HUDEP-2 (cell line): ENCODE measurements around the gene F7.

Source experiments
- DNase-seq, 76 experiments: peaks; one replicate each; lab custom pipeline; 2025; ENCODE audit not compliant: unreplicated experiment in 76 of 76; lab: John Stamatoyannopoulos, UW

Gene F7

GRCh38 chr13:113116206-113116800 is 10.7 kb downstream of the F7 start:
- no peak for DNase-seq

DNA sequence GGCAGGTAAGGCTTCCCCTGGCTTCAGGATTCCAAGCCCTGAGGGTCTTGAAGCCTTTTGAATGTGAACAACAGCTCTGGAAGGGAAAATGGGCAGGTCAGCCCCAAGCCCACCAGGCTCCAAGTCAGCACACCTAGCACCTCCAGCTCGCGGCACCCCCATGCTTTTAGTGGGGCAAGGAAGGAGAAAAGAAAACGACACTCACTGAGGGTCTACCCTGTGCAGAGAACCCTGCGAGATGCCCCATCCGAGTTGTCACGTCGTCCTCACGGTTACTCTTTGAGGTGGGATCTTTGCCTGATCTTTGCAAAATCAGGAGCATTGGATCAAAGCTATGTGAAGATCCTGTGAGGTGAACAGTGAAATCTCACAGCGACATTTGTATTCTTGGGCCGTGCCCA is 11.3 kb downstream of the F7 start:
- no peak for DNase-seq

DNA sequence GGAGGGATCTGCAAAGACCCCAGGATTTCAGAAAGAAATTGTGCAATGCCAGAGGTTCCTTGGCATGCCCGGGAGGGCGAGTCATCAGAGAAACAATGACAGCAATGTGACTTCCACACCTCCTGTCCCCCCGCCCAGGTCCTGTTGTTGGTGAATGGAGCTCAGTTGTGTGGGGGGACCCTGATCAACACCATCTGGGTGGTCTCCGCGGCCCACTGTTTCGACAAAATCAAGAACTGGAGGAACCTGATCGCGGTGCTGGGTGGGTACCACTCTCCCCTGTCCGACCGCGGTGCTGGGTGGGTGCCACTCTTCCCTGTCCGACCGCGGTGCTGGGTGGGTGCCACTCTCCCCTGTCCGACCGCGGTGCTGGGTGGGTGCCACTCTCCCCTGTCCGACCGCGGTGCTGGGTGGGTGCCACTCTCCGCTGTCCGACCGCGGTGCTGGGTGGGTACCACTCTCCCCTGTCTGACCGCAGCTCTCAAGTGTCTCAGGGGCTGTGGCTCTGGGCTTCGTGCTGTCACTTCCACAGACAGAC is 11.8 kb downstream of the F7 start:
- DNase-seq, result no peak

DNA sequence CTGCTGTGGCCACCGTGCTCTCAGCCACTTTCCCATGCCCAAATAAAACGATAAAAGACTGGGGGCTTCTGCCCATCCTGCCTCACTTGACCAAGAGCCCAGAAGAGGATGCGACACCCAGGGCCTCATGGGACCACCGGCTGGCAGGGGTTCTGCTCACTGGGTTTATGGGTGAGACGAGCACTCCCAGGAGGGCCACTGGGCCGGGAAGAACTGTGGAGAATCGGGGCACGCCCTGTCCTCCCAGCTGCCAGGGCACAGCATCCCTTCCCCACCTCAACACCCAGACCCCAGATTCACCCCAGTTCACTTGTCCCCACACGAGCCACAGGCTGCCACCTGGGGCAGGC is 12.3 kb downstream of the F7 start:
- DNase-seq, result no peak

DNA sequence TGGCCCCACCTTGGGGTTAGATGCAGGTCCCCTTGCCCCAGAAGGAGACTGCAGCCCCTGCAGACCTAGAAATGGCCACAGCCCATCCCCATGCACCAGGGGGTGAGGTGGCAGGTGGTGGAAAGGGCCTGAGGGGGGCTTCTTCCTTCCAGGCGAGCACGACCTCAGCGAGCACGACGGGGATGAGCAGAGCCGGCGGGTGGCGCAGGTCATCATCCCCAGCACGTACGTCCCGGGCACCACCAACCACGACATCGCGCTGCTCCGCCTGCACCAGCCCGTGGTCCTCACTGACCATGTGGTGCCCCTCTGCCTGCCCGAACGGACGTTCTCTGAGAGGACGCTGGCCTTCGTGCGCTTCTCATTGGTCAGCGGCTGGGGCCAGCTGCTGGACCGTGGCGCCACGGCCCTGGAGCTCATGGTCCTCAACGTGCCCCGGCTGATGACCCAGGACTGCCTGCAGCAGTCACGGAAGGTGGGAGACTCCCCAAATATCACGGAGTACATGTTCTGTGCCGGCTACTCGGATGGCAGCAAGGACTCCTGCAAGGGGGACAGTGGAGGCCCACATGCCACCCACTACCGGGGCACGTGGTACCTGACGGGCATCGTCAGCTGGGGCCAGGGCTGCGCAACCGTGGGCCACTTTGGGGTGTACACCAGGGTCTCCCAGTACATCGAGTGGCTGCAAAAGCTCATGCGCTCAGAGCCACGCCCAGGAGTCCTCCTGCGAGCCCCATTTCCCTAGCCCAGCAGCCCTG is 12.8 kb downstream of the F7 start:
- no peak for DNase-seq

GRCh38 chr13:113119166-113119821 is 13.7 kb downstream of the F7 start:
- DNase-seq, result no peak

- DNase-seq, result no peak
Observed at GRCh38 chr13:113119822-113120189, 14.2 kb downstream of the F7 start.

GRCh38 chr13:113120300-113121182 is 14.9 kb downstream of the F7 start:
- DNase-seq, result no peak

GRCh38 chr13:113121183-113121927 is 15.8 kb downstream of the F7 start:
- no peak for DNase-seq

GRCh38 chr13:113121928-113122471 is 16.4 kb downstream of the F7 start:
- no peak for DNase-seq

DNA sequence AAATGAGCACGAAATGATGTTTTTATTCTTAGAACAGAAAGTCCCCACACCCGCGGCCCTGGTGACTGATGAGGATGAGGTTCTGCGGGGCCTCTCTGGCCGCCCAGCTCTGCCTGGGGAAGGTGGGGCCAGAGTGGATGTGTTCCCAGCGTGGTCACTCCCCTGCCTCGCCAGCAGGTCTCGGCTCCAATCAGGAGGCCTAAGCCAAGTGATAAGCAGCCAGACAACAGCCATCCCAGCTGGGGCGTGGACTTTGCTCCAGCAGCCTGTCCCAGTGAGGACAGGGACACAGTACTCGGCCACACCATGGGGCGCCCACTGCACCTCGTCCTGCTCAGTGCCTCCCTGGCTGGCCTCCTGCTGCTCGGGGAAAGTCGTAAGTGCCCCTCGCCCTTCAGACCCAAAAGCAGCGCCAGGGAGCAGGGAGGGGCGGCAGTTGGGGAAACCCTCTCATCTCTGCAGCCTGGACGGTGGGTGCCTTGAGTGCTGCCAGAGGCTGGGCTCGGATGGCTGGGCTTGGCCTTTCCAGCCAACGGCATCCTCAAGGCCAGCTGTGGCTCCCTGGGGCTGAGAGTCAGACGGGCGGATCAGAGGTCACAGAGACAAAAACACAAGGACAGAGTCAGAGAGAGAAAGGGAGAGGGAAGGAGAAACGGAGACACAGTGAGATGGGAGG is 17.1 kb downstream of the F7 start, which contains the start of gene F10:
F10 (plus strand) TSS at position 250 of the 676 bp plus-strand sequence; CDS start at position 307, 57 bp downstream.
- peak in 5 of 76 experiments; percentile 8 to 30 (median 18) for DNase-seq

- peak in 2 of 76 experiments; percentile 1 to 18 for DNase-seq
Observed at GRCh38 chr13:113123226-113124201, 17.9 kb downstream of the F7 start.

DNA sequence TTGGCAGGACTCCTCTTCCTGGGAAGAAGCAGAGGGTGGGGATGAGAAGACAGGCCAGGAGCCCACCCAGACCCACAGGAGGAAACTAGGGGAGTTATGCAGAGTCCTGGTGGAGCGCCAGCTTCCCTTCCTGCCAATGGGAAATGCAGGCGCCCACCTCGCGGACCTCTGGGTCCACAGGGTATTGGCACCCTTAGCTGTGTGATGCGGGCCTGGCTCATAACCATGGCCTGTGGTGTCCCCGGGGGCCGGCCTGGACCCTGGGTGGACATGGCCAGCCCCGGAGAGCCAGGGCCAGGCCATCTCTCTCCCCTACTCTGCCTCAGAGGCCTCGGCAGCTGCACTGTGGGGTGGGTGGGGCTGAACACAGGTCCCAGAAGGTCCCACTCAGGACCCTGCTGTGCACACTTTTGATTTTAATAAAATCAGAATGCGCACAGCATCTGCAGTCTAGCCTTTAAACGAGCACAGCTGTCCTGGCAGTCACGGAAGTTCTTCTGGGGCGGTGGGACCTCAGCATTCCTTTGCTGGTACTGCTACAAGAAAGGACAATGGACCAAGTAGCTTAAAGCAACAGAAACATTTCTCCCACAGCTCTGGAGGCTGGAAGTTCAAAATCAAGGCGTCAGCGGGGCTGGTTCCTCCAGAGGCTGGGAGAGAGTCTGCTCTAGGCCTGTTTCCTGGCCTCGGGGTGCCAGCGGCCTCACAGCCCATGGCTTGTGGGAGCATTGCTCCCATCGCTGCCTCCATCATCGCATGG is 18.8 kb downstream of the F7 start:
- DNase-seq, result no peak

DNA sequence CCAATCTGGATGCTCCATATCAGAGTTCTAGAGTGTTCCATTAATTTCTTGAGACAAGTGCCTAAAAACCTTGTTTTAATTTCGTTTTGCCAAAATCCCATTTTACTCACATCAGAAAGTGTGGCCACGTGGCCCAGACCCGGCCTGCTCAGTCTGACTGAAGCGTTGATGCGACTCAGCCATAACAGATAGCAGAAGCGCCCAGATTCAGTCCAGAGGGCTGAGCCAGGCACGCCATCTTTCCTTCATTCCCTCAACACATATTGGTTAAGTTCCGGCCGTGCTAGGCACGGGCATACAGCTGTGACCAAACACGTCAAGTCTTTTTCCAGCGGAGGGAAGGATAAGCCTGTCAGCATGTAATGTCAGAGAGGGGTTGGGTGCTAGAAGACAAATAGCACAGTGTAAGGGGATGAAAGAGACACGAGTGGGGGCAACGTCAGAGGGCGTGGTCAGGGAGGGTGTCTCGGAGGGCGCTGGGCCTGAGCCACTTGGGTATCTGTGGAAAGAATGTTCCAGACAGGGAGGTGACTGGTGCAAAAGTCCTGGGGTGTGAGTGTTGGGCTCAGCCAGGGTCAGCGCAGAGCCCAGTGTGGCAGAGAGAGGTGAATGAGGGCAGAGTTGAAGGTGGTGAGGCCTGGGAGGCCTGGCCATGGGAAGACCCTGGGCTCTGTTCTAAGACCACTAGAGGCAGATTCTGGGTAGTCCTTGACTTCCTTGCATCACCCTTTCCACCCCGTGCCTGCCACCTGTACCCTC is 20.1 kb downstream of the F7 start:
- no peak for DNase-seq

DNA sequence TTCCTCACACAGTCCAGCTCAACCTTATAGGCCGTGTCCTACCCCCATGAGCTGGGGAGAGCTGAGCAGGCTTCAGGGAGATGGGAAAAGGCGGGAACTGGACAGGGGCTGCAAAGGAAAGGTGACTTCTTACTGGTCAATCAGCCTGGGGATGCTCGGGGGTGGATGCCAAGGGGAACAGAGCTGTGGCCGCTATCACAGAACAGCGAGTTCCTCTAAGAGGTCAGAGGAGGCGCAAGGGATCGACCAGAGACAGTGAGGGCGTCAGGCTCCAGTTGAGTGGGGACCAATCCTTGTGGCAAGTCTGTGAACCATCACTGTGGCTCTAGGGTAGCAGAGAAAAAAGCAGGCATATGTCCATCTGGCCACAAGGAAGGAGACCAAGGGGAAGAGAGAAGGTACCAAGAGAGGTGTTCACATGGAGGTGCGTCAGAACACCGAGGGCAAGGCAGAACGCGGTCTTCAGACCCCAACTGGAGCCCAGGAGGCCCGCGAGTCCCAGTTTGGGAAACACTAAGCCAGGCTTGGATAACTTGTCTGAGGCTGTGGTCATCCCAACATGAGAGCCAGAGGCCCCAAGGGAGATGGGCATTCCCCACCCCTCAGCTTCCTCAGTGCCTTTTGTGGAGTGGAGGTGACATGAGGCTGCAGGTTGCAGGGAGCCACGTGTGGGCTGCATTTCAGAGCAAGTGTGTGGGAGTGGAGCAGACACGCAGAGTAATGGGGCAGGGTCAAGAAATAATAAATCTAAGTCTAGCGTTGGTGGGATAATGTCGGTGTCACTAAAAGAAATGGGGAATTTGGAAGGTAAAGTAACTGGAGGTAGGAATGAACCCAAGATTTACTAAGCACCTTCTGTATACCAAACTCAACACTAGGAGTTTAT is 20.9 kb downstream of the F7 start:
- DNase-seq, result no peak

DNA sequence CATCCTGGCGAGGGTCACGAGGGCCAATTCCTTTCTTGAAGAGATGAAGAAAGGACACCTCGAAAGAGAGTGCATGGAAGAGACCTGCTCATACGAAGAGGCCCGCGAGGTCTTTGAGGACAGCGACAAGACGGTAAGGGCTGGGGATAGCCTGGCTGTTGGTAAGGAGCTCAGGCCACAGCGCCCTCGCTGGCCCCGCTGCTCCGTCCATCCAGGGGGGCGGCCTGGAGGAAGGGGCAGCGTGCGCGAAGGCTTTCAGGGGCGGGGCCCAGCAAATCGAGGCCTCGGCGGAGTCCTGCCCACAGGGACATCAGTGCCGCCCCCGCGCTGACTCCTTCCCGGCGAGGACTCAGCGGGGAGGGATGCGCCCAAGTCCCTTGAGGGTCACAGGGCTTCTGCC is 23.9 kb downstream of the F7 start:
- DNase-seq, result no peak
